ENCODE measurements around the gene CDC123.
"Not testable (repeated sequence)": the region's sequence is repeated elsewhere in the genome, so short reads cannot be mapped to it uniquely, and the experiment has no call there.

Gene CDC123

GRCh38 chr10:12212454-12212853 is 16.5 kb downstream of the CDC123 start:
- peaks cover 91% of the 10 kb centered on the region for H3K36me3 ChIP-seq (ENCODE audit: control insufficient read depth, insufficient read depth, low read length)

GRCh38 chr10:12213621-12214020 is 17.6 kb downstream of the CDC123 start:
- Histone ChIP-seq H3K9ac (ENCODE audit: low read depth, low read length) (no peak overlapping the region), H3K9me3 (ENCODE audit: control insufficient read depth, insufficient read depth, low read length) (no peaks in the 10 kb centered on the region), H3K27ac (ENCODE audit: low read depth, low read length) (no peak overlapping the region), H3K27me3 (ENCODE audit: control insufficient read depth, insufficient read depth, low read length) (no peaks in the 10 kb centered on the region), H3K4me3 (ENCODE audit: low read depth, low read length) (no peak overlapping the region), H3K36me3 (ENCODE audit: control insufficient read depth, insufficient read depth, low read length) (peaks cover 91% of the 10 kb centered on the region), H3K4me1 (ENCODE audit: control insufficient read depth, insufficient read depth, low read length) (no peaks in the 10 kb centered on the region)

More at GRCh38 chr10:12212454-12212853, 16.5 kb downstream of the CDC123 start:
- Histone ChIP-seq H3K9ac (ENCODE audit: low read depth, low read length) (no peak overlapping the region), H3K4me1 (ENCODE audit: control insufficient read depth, insufficient read depth, low read length) (no peaks in the 10 kb centered on the region), H3K27ac (ENCODE audit: low read depth, low read length) (no peak overlapping the region), H3K27me3 (ENCODE audit: control insufficient read depth, insufficient read depth, low read length) (no peaks in the 10 kb centered on the region), H3K9me3 (ENCODE audit: control insufficient read depth, insufficient read depth, low read length) (no peaks in the 10 kb centered on the region), H3K4me3 (ENCODE audit: low read depth, low read length) (no peak overlapping the region)

- peaks cover 91% of the 10 kb centered on the region for H3K36me3 ChIP-seq (ENCODE audit: control insufficient read depth, insufficient read depth, low read length)
- H3K27ac ChIP-seq (ENCODE audit: low read depth, low read length): peak overlapping the region; percentile 35
- H3K4me3 ChIP-seq (ENCODE audit: low read depth, low read length): no peak overlapping the region
- no peaks in the 10 kb centered on the region for H3K9me3 ChIP-seq (ENCODE audit: control insufficient read depth, insufficient read depth, low read length)
- no peaks in the 10 kb centered on the region for H3K4me1 ChIP-seq (ENCODE audit: control insufficient read depth, insufficient read depth, low read length)
- H3K9ac ChIP-seq (ENCODE audit: low read depth, low read length): no peak overlapping the region
- H3K27me3 ChIP-seq (ENCODE audit: control insufficient read depth, insufficient read depth, low read length): no peaks in the 10 kb centered on the region
Observed at GRCh38 chr10:12214093-12214492, 18.1 kb downstream of the CDC123 start.

GRCh38 chr10:12214763-12215218 is 18.8 kb downstream of the CDC123 start:
- peak overlapping the region; percentile 35 for H3K27ac ChIP-seq (ENCODE audit: low read depth, low read length)
- no peak overlapping the region for H3K9ac ChIP-seq (ENCODE audit: low read depth, low read length)
- H3K4me1 ChIP-seq (ENCODE audit: control insufficient read depth, insufficient read depth, low read length): no peaks in the 10 kb centered on the region
- H3K27me3 ChIP-seq (ENCODE audit: control insufficient read depth, insufficient read depth, low read length): no peaks in the 10 kb centered on the region
- H3K9me3 ChIP-seq (ENCODE audit: control insufficient read depth, insufficient read depth, low read length): no peaks in the 10 kb centered on the region
- H3K4me3 ChIP-seq (ENCODE audit: low read depth, low read length): no peak overlapping the region
- H3K36me3 ChIP-seq (ENCODE audit: control insufficient read depth, insufficient read depth, low read length): peaks cover 89% of the 10 kb centered on the region

- Histone ChIP-seq H3K27me3 (ENCODE audit: control insufficient read depth, insufficient read depth, low read length) (no peaks in the 10 kb centered on the region), H3K36me3 (ENCODE audit: control insufficient read depth, insufficient read depth, low read length) (peaks cover 80% of the 10 kb centered on the region), H3K9ac (ENCODE audit: low read depth, low read length) (no peak overlapping the region), H3K27ac (ENCODE audit: low read depth, low read length) (no peak overlapping the region), H3K4me1 (ENCODE audit: control insufficient read depth, insufficient read depth, low read length) (no peaks in the 10 kb centered on the region), H3K9me3 (ENCODE audit: control insufficient read depth, insufficient read depth, low read length) (no peaks in the 10 kb centered on the region; the same call in 1 of the 2 replicates), H3K4me3 (ENCODE audit: low read depth, low read length) (no peak overlapping the region)
Observed at GRCh38 chr10:12218991-12219390, 23.0 kb downstream of the CDC123 start.

- Histone ChIP-seq H3K9ac (ENCODE audit: low read depth, low read length) (no peak overlapping the region), H3K36me3 (ENCODE audit: control insufficient read depth, insufficient read depth, low read length) (peaks cover 76% of the 10 kb centered on the region), H3K27ac (ENCODE audit: low read depth, low read length) (no peak overlapping the region), H3K9me3 (ENCODE audit: control insufficient read depth, insufficient read depth, low read length) (peaks cover 11% of the 10 kb centered on the region), H3K4me1 (ENCODE audit: control insufficient read depth, insufficient read depth, low read length) (no peaks in the 10 kb centered on the region), H3K4me3 (ENCODE audit: low read depth, low read length) (no peak overlapping the region), H3K27me3 (ENCODE audit: control insufficient read depth, insufficient read depth, low read length) (no peaks in the 10 kb centered on the region)
Observed at GRCh38 chr10:12221323-12222298, 25.6 kb downstream of the CDC123 start.

GRCh38 chr10:12225444-12225843 is 29.5 kb downstream of the CDC123 start:
- no peaks in the 10 kb centered on the region for H3K4me1 ChIP-seq (ENCODE audit: control insufficient read depth, insufficient read depth, low read length)
- peaks cover 61% of the 10 kb centered on the region for H3K36me3 ChIP-seq (ENCODE audit: control insufficient read depth, insufficient read depth, low read length)
- no peak overlapping the region for H3K4me3 ChIP-seq (ENCODE audit: low read depth, low read length)
- no peak overlapping the region for H3K9ac ChIP-seq (ENCODE audit: low read depth, low read length)
- H3K27ac ChIP-seq (ENCODE audit: low read depth, low read length): no peak overlapping the region
- H3K27me3 ChIP-seq (ENCODE audit: control insufficient read depth, insufficient read depth, low read length): no peaks in the 10 kb centered on the region
- peaks cover 11% of the 10 kb centered on the region for H3K9me3 ChIP-seq (ENCODE audit: control insufficient read depth, insufficient read depth, low read length)

GRCh38 chr10:12226438-12226837 is 30.4 kb downstream of the CDC123 start:
- H3K27ac ChIP-seq (ENCODE audit: low read depth, low read length); H3K4me1 ChIP-seq (ENCODE audit: control insufficient read depth, insufficient read depth, low read length); H3K27me3 ChIP-seq (ENCODE audit: control insufficient read depth, insufficient read depth, low read length); H3K9ac ChIP-seq (ENCODE audit: low read depth, low read length); H3K4me3 ChIP-seq (ENCODE audit: low read depth, low read length): not testable (repeated sequence)
- Histone ChIP-seq H3K36me3 (ENCODE audit: control insufficient read depth, insufficient read depth, low read length) (peaks cover 65% of the 10 kb centered on the region), H3K9me3 (ENCODE audit: control insufficient read depth, insufficient read depth, low read length) (peaks cover 11% of the 10 kb centered on the region)

- H3K27me3 ChIP-seq (ENCODE audit: control insufficient read depth, insufficient read depth, low read length): no peaks in the 10 kb centered on the region
- peaks cover 67% of the 10 kb centered on the region for H3K36me3 ChIP-seq (ENCODE audit: control insufficient read depth, insufficient read depth, low read length)
- H3K27ac ChIP-seq (ENCODE audit: low read depth, low read length): no peak overlapping the region
Observed at GRCh38 chr10:12228851-12229250, 32.9 kb downstream of the CDC123 start.

GRCh38 chr10:12234687-12235086 is 38.7 kb downstream of the CDC123 start:
- not testable (repeated sequence) for H3K4me1 ChIP-seq (ENCODE audit: control insufficient read depth, insufficient read depth, low read length); H3K9ac ChIP-seq (ENCODE audit: low read depth, low read length); H3K9me3 ChIP-seq (ENCODE audit: control insufficient read depth, insufficient read depth, low read length); H3K27ac ChIP-seq (ENCODE audit: low read depth, low read length); H3K4me3 ChIP-seq (ENCODE audit: low read depth, low read length); H3K27me3 ChIP-seq (ENCODE audit: control insufficient read depth, insufficient read depth, low read length)
- peaks cover 87% of the 10 kb centered on the region for H3K36me3 ChIP-seq (ENCODE audit: control insufficient read depth, insufficient read depth, low read length)

More at GRCh38 chr10:12228851-12229250, 32.9 kb downstream of the CDC123 start:
- Histone ChIP-seq H3K9me3 (ENCODE audit: control insufficient read depth, insufficient read depth, low read length) (peaks cover 11% of the 10 kb centered on the region), H3K4me3 (ENCODE audit: low read depth, low read length) (no peak overlapping the region), H3K4me1 (ENCODE audit: control insufficient read depth, insufficient read depth, low read length) (no peaks in the 10 kb centered on the region), H3K9ac (ENCODE audit: low read depth, low read length) (no peak overlapping the region)

GRCh38 chr10:12235116-12235694 is 39.2 kb downstream of the CDC123 start:
- Histone ChIP-seq H3K4me1 (ENCODE audit: control insufficient read depth, insufficient read depth, low read length) (no peaks in the 10 kb centered on the region), H3K9ac (ENCODE audit: low read depth, low read length) (no peak overlapping the region), H3K9me3 (ENCODE audit: control insufficient read depth, insufficient read depth, low read length) (no peaks in the 10 kb centered on the region), H3K27ac (ENCODE audit: low read depth, low read length) (no peak overlapping the region), H3K4me3 (ENCODE audit: low read depth, low read length) (no peak overlapping the region), H3K36me3 (ENCODE audit: control insufficient read depth, insufficient read depth, low read length) (peaks cover 86% of the 10 kb centered on the region), H3K27me3 (ENCODE audit: control insufficient read depth, insufficient read depth, low read length) (no peaks in the 10 kb centered on the region)

Measured in HUES48 (cell line).